Left ventricle myocardium inferior (tissue), 1 donor: ENCODE measurements around the gene AGFG1. TPM values are rescaled to one million over a fixed set of nuclear protein-coding genes. Genes with fewer than 3 reads are reported as not detected.

Experiments used
- DNase-seq: peaks from one replicate; pipeline ENCODE4 v3.0.0-alpha.2; 2020
- H3K27ac ChIP-seq: fragments of 200-600 bp; replicated peaks from 2 replicates; pipeline ENCODE4 v1.8.0; 2021
- H3K27me3 ChIP-seq: fragments of 200-600 bp; 2 replicates; pipeline ENCODE4 v1.8.0; 2021; ENCODE audit warnings: low read depth
- H3K36me3 ChIP-seq: fragments of 200-600 bp; 2 replicates; pipeline ENCODE4 v1.8.0; 2021
- H3K4me1 ChIP-seq: fragments of 200-600 bp; 2 replicates; pipeline ENCODE4 v1.8.0; 2021
- H3K4me3 ChIP-seq: fragments of 200-600 bp; 2 replicates; pipeline ENCODE4 v1.8.0; 2021; ENCODE audit warnings: mild to moderate bottlenecking, moderate library complexity
- H3K9me3 ChIP-seq: fragments of 200-600 bp; replicated peaks from 2 replicates; pipeline ENCODE4 v1.8.0; 2021
- CTCF ChIP-seq: fragments of 200-600 bp; IDR thresholded peaks from 2 replicates; pipeline ENCODE4 v1.8.0; 2021; ENCODE audit warnings: antibody characterized with exemption, mild to moderate bottlenecking, borderline replicate concordance
- intact Hi-C: fragments of 100-400 bp; cut with micrococcal nuclease; formaldehyde crosslinking; loops from one replicate; pipeline ENCODE4 v1.11.0; 2022
- total RNA-seq: library from RNA; stranded (reverse); fragmentation: NEBNext Ultra II Directional; extraction: Animal tissue kit (Norgen Biotek cat#: 25700); gene quantifications from one replicate; pipeline ENCODE4 v1.2.1, GENCODE V29; 2021
- donor health status: DM: no; HTN: yes; CAD: no; lungs with severe emphysema.

AGFG1 gene
- total RNA-seq, 1 donor from 2014 or later: 50.4 TPM

DNA sequence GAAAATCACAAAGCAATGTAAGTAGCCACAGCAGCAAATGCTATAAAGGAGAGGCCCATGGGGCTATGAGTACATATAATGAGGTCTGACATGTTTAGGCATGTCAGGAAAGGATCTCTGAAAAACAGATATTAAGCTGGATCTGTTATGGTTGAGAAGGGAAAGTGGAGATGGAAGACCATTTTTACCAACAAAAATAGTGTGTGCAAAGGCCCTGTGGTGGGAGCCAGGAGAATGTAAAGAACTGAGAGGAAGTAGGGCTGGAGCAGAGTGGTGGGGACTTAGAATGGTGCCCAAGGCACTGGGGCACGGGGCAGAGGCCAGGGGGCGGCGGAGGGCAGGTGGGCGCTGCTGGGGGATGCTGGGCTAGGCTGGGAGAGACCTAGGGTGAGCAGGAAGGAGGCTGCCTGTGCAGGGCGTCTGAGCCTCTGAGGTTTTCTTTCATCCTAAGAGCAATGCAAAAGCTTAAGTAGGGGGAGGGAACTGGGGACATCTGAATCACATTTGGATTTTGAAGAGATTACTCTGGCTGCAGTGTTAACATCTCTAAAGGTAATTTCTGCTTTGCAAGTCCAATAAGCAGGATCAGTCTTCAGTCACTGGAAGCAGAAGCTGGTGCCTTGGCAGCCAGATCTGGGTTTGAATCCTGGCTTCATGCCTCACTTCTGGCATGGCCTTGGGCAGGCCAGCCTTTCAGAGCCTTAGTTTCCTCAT is 4.9 kb upstream of the AGFG1 start:
- DNase-seq: no peak
- no peaks in the 10 kb centered on the region for H3K9me3 ChIP-seq
- peak overlapping the region; percentile 46 for H3K27ac ChIP-seq
- intact Hi-C loops: no loop called here
- H3K4me1 ChIP-seq: peaks cover 13% of the 10 kb centered on the region
- no peak overlapping the region for H3K4me3 ChIP-seq
- no peaks in the 10 kb centered on the region for H3K36me3 ChIP-seq
- TF ChIP-seq CTCF: no peak
- H3K27me3 ChIP-seq: no peaks in the 10 kb centered on the region

DNA sequence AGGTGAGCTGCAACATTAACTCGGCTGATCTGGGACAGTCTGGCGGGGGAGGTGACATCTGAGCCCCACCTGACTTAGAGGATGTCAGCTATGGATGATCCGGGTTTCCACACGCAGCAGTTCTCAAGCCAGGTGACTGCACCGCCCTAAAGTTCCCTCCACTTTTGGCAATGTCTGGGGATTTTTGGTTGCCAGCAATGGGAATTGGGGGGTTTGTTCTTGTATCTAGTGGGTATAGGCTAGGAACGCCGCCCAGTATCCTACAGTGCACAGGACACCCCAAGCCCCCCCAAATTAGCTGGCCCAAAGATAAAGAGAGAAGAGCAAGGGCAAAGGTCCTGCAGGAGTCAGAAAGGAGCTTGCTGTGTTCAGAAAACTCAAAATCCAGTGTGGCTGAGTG is 544 bp upstream of the AGFG1 start:
- Histone ChIP-seq H3K4me3 (peak overlapping the region; percentile 92), H3K27ac (no peak overlapping the region), H3K36me3 (no peaks in the 10 kb centered on the region), H3K9me3 (no peaks in the 10 kb centered on the region), H3K27me3 (no peaks in the 10 kb centered on the region), H3K4me1 (peaks cover 50% of the 10 kb centered on the region)
- no peak for DNase-seq
- TF ChIP-seq CTCF: no peak
- intact Hi-C loops: no loop called here

GRCh38 chr2:227472265-227473121 is 537 bp downstream of the AGFG1 start:
- TF ChIP-seq CTCF: no peak
- Histone ChIP-seq H3K27ac (peak overlapping the region; percentile 85), H3K9me3 (no peaks in the 10 kb centered on the region), H3K36me3 (no peaks in the 10 kb centered on the region), H3K4me1 (peaks cover 56% of the 10 kb centered on the region), H3K4me3 (peak overlapping the region; percentile 92), H3K27me3 (no peaks in the 10 kb centered on the region)
- intact Hi-C loops: no loop called here
- DNase-seq: peak; percentile 45

DNA sequence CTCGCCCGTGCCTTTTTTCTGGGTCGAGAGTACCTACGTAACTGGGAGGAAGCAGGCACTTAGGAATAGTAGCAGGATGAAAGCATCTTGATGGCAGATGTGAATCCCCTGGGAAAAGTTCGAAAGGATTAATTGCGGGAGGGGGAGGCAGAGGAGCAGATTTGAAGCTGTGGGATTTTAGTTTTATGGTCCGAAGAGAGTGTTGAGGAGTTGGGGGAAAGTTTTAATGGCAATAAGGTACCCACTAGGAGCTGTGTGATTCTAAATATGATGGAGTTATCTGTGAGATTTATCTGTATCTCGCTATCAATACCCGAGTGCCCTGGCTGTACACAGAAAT is 1.1 kb downstream of the AGFG1 start:
- no peak for DNase-seq
- Histone ChIP-seq H3K27ac (peak overlapping the region; percentile 85), H3K4me1 (peaks cover 61% of the 10 kb centered on the region), H3K9me3 (no peaks in the 10 kb centered on the region), H3K27me3 (no peaks in the 10 kb centered on the region), H3K4me3 (peak overlapping the region; percentile 92), H3K36me3 (no peaks in the 10 kb centered on the region)
- intact Hi-C loops: no loop called here
- no peak for TF ChIP-seq CTCF

- H3K9me3 ChIP-seq: no peaks in the 10 kb centered on the region
- no peak overlapping the region for H3K27ac ChIP-seq
- DNase-seq: no peak
- H3K36me3 ChIP-seq: no peaks in the 10 kb centered on the region
- H3K4me3 ChIP-seq: peak overlapping the region; percentile 92
- intact Hi-C loops: no loop called here
- H3K27me3 ChIP-seq: no peaks in the 10 kb centered on the region
- TF ChIP-seq CTCF: no peak
- H3K4me1 ChIP-seq: peaks cover 67% of the 10 kb centered on the region
Observed at GRCh38 chr2:227473806-227474205, 1.9 kb downstream of the AGFG1 start.
